ENCODE measurements around the gene NME7.

GRCh38 chr1:169214598-169214997 is 153.0 kb downstream of the NME7 start:
- TF ChIP-seq CTCF (IDR thresholded peaks at IDR 0.05 in 4 of 5, conservative IDR thresholded peaks at IDR 0.05 in 1 of 5), result no peak
- no peak for TF ChIP-seq POLR2A (IDR thresholded peaks at IDR 0.05)

Measured in gastrocnemius medialis (tissue), 4 donors.